ENCODE measurements around the gene RAB11FIP2. TPM values are rescaled to one million over a fixed set of nuclear protein-coding genes. Genes with fewer than 3 reads are reported as not detected.
"Not testable (repeated sequence)": the region's sequence is repeated elsewhere in the genome, so short reads cannot be mapped to it uniquely, and the experiment has no call there.

The RAB11FIP2 gene
- total RNA-seq, 1 experiment from 2014 or later, result 18.4 TPM

- Histone ChIP-seq H3K4me2 (ENCODE audit: insufficient read depth, insufficient read length, low read length) (no peak overlapping the region), H2BK15ac (ENCODE audit: low read depth, low read length) (no peak overlapping the region), H4K91ac (ENCODE audit: insufficient read length, low read depth, low read length) (no peak overlapping the region), H2AK5ac (ENCODE audit: insufficient read length, low read length) (no peak overlapping the region), H2BK12ac (ENCODE audit: insufficient read length, low read depth, low read length) (no peak overlapping the region), H3K27ac (ENCODE audit: insufficient read length, low read depth, low read length) (no peak overlapping the region), H3K14ac (ENCODE audit: insufficient read depth, low read length) (no peak overlapping the region), H3K27me3 (ENCODE audit: insufficient read depth, low read length) (no peaks in the 10 kb centered on the region), H2BK20ac (ENCODE audit: low read depth, low read length, poor library complexity, severe bottlenecking) (no peak overlapping the region), H3K23ac (ENCODE audit: insufficient read length, low read depth, low read length) (no peak overlapping the region), H3K9ac (ENCODE audit: extremely low read depth, insufficient read length, low read length) (no peak overlapping the region), H4K20me1 (ENCODE audit: control insufficient read depth, insufficient read depth, insufficient read length) (no peaks in the 10 kb centered on the region), H3K4ac (ENCODE audit: low read depth, low read length) (no peak overlapping the region), H2BK120ac (ENCODE audit: low read depth, low read length, poor library complexity, severe bottlenecking) (no peak overlapping the region), H3K79me1 (ENCODE audit: insufficient read depth, low read depth, low read length, poor library complexity, severe bottlenecking) (no peaks in the 10 kb centered on the region), H3K9me3 (ENCODE audit: control insufficient read depth, low read depth, low read length) (no peaks in the 10 kb centered on the region), H3K4me1 (ENCODE audit: insufficient read depth, low read length) (peaks cover 6% of the 10 kb centered on the region; the same call in 1 of the 2 replicates), H2AFZ (ENCODE audit: low read length) (no peak overlapping the region), H3K18ac (ENCODE audit: insufficient read length, low read depth, low read length) (no peak overlapping the region), H3T11ph (ENCODE audit: low read length) (no peak overlapping the region), H4K5ac (ENCODE audit: insufficient read length, low read depth, low read length) (no peak overlapping the region), H3K79me2 (ENCODE audit: insufficient read depth, low read length) (no peaks in the 10 kb centered on the region), H4K8ac (replicated peaks; ENCODE audit: insufficient read length, low read depth, low read length) (no peak overlapping the region), H3K23me2 (ENCODE audit: insufficient read length, low read depth, low read length, poor library complexity, severe bottlenecking) (no peaks in the 10 kb centered on the region), H2BK5ac (ENCODE audit: insufficient read length, low read length) (no peak overlapping the region), H3K56ac (ENCODE audit: insufficient read length, low read depth, low read length) (no peak overlapping the region)
- no peaks in the 10 kb centered on the region for H3K27me3 Mint-ChIP-seq (ENCODE audit: low read depth)
- DNase-seq, result no peak
- H3K36me3 Mint-ChIP-seq (ENCODE audit: insufficient read depth in 1 of 3, low read depth in 3 of 3), result peaks cover 0 to 4% (median 0%) of the 10 kb centered on the region in 3 experiments; a peak in 1 of 7 replicates
- peaks cover 2 to 4% of the 10 kb centered on the region in 2 experiments; a peak in 3 of 5 replicates for H3K9me3 Mint-ChIP-seq
- H3K4me3 Mint-ChIP-seq, result no peak overlapping the region
- H3K4me1 Mint-ChIP-seq, result peaks cover 12 to 14% of the 10 kb centered on the region in 2 experiments
- no peak for TF ChIP-seq CTCF (conservative IDR thresholded peaks at IDR 0.05)
- WGBS (ENCODE audit: extremely low coverage, insufficient read length, low lambda C conversion rate), result no CpG with 5 or more reads among the region's 1 CpG
- H3K27ac Mint-ChIP-seq, result no peak overlapping the region
Observed at GRCh38 chr10:118072840-118073239, 26.1 kb upstream of the RAB11FIP2 start.

GRCh38 chr10:118067389-118067788 lies 20.6 kb upstream of the RAB11FIP2 start:
- not testable (repeated sequence) for H3K9ac ChIP-seq (ENCODE audit: extremely low read depth, insufficient read length, low read length); H3K9me3 Mint-ChIP-seq; H4K8ac ChIP-seq (replicated peaks; ENCODE audit: insufficient read length, low read depth, low read length); DNase-seq; H3K18ac ChIP-seq (ENCODE audit: insufficient read length, low read depth, low read length); H3K4ac ChIP-seq (ENCODE audit: low read depth, low read length); H4K91ac ChIP-seq (ENCODE audit: insufficient read length, low read depth, low read length); H3K27ac ChIP-seq (ENCODE audit: insufficient read length, low read depth, low read length); H4K5ac ChIP-seq (ENCODE audit: insufficient read length, low read depth, low read length); H3K4me1 ChIP-seq (ENCODE audit: insufficient read depth, low read length); H3K14ac ChIP-seq (ENCODE audit: insufficient read depth, low read length); H3K4me2 ChIP-seq (ENCODE audit: insufficient read depth, insufficient read length, low read length); H3K27ac Mint-ChIP-seq; H3K56ac ChIP-seq (ENCODE audit: insufficient read length, low read depth, low read length); H2BK5ac ChIP-seq (ENCODE audit: insufficient read length, low read length); H3K4me3 Mint-ChIP-seq; H2AFZ ChIP-seq (ENCODE audit: low read length); H3K9me3 ChIP-seq (ENCODE audit: control insufficient read depth, low read depth, low read length); H2AK5ac ChIP-seq (ENCODE audit: insufficient read length, low read length); H3K23ac ChIP-seq (ENCODE audit: insufficient read length, low read depth, low read length); H3T11ph ChIP-seq (ENCODE audit: low read length); H2BK120ac ChIP-seq (ENCODE audit: low read depth, low read length, poor library complexity, severe bottlenecking); H3K27me3 ChIP-seq (ENCODE audit: insufficient read depth, low read length); H3K79me1 ChIP-seq (ENCODE audit: insufficient read depth, low read depth, low read length, poor library complexity, severe bottlenecking); H3K36me3 Mint-ChIP-seq (ENCODE audit: insufficient read depth in 1 of 3, low read depth in 3 of 3); H3K23me2 ChIP-seq (ENCODE audit: insufficient read length, low read depth, low read length, poor library complexity, severe bottlenecking); H2BK15ac ChIP-seq (ENCODE audit: low read depth, low read length); H2BK12ac ChIP-seq (ENCODE audit: insufficient read length, low read depth, low read length); H4K20me1 ChIP-seq (ENCODE audit: control insufficient read depth, insufficient read depth, insufficient read length); H3K79me2 ChIP-seq (ENCODE audit: insufficient read depth, low read length); H3K27me3 Mint-ChIP-seq (ENCODE audit: low read depth); H2BK20ac ChIP-seq (ENCODE audit: low read depth, low read length, poor library complexity, severe bottlenecking)
- H3K4me1 Mint-ChIP-seq, result peaks cover 10 to 15% of the 10 kb centered on the region in 2 experiments
- no CpG with 5 or more reads among the region's 1 CpG for WGBS (ENCODE audit: extremely low coverage, insufficient read length, low lambda C conversion rate)
